Bronchial smooth muscle cell (primary cell): ENCODE measurements around the gene IRS2. TPM values are rescaled to one million over a fixed set of nuclear protein-coding genes. Genes with fewer than 3 reads are reported as not detected.

ENCODE experiments used
- total RNA-seq: library from RNA; depleted of rRNA; stranded (reverse); fragments of >200 nt; gene quantifications from 2 replicates; pipeline ENCODE4 v1.2.1, GENCODE V29; 2014

IRS2 gene, protein sequence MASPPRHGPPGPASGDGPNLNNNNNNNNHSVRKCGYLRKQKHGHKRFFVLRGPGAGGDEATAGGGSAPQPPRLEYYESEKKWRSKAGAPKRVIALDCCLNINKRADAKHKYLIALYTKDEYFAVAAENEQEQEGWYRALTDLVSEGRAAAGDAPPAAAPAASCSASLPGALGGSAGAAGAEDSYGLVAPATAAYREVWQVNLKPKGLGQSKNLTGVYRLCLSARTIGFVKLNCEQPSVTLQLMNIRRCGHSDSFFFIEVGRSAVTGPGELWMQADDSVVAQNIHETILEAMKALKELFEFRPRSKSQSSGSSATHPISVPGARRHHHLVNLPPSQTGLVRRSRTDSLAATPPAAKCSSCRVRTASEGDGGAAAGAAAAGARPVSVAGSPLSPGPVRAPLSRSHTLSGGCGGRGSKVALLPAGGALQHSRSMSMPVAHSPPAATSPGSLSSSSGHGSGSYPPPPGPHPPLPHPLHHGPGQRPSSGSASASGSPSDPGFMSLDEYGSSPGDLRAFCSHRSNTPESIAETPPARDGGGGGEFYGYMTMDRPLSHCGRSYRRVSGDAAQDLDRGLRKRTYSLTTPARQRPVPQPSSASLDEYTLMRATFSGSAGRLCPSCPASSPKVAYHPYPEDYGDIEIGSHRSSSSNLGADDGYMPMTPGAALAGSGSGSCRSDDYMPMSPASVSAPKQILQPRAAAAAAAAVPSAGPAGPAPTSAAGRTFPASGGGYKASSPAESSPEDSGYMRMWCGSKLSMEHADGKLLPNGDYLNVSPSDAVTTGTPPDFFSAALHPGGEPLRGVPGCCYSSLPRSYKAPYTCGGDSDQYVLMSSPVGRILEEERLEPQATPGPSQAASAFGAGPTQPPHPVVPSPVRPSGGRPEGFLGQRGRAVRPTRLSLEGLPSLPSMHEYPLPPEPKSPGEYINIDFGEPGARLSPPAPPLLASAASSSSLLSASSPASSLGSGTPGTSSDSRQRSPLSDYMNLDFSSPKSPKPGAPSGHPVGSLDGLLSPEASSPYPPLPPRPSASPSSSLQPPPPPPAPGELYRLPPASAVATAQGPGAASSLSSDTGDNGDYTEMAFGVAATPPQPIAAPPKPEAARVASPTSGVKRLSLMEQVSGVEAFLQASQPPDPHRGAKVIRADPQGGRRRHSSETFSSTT (N-terminal part only)
- 1.7 and 3.5 TPM in 2 replicates for total RNA-seq

DNA sequence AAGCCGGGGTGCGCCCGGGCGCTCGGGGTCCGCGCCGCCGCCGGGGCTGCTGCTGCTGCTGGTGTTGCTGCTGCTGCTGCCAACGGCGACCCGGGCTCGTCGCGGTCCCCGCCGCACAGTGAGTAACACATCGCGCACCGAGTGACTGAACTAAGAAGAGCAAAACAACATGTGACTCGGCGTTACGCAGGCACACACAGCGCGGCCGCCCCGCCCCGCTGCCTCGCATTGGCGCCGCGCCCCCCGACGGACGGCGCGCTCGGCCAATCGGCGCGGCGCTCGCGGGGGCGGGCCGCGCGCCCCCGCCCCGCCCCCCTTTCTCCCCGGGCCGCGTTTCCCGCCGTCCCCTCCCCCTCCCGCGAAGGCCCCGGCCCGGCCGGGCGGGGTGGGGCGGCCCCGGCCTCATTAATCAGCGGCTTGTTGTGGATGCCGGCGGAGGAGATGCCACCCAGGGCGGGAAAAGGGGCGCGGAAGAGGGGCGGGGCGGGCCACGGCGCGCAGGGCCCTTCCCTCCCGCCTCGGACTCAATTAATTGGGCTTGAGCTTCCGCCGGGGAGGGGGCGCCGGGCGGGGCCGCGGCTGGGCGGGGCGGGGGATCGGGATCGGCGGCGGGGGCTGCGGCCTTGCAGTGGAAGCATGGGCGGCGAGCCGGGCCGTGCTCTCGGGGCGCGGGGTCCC, at the start of gene IRS2:
IRS2 (minus strand) TSS at position 127 of the 678 bp plus-strand sequence. CDS start 530 bp downstream, outside the sequence.

